IMR-90 (cell line): ENCODE data around the gene CARD10. TPM values are rescaled to one million over a fixed set of nuclear protein-coding genes. Genes with fewer than 3 reads are reported as not detected.

Experiments
- ATAC-seq: fragments of 200-7000 bp; cut with Tn5 transposase; 2 replicates; pipeline ENCODE4 v1.9.1; 2020; ENCODE audit warnings: low read depth, mild to moderate bottlenecking, moderate library complexity
- BruUV-seq: library from RNA; stranded (reverse); fragments of 400-500 nt; replicated peaks from 2 replicates; lab custom pipeline; 2021; lab: Mats Ljungman, UMichigan
- CTCF ChIA-PET: fragments of 300-600 bp; formaldehyde crosslinking; extraction: SDS; loops from one replicate; lab custom pipeline; 2021; ENCODE audit warnings: antibody characterized with exemption; lab: Yijun Ruan, JAX
- POLR2A ChIA-PET: fragments of 300-600 bp; sonication (Branson Sonifier 250); formaldehyde crosslinking; loops from one replicate; lab custom pipeline; 2022; ENCODE audit warnings: antibody characterized with exemption; ENCODE audit not compliant: unreplicated experiment; lab: Charles Lee
- DNase-seq: peaks from one replicate; pipeline ENCODE4 v3.0.0; 2013
- H2AFZ ChIP-seq: replicated peaks from 2 replicates; pipeline ENCODE3; 2013; ENCODE audit warnings: low read length, mild to moderate bottlenecking; ENCODE audit not compliant: poor library complexity
- H2AK5ac ChIP-seq: 2 replicates; pipeline ENCODE4 v1.6.1; 2013; ENCODE audit warnings: low read depth, low read length, inconsistent platforms
- H2AK9ac ChIP-seq: replicated peaks from 2 replicates; pipeline ENCODE3; 2013; ENCODE audit warnings: mild to moderate bottlenecking, low read depth, low read length, moderate library complexity; ENCODE audit not compliant: poor library complexity
- H2BK120ac ChIP-seq: 2 replicates; pipeline ENCODE4 v1.6.1; 2013; ENCODE audit warnings: low read depth, low read length, inconsistent platforms
- H2BK15ac ChIP-seq: 3 replicates; pipeline ENCODE4 v1.6.1; 2013; ENCODE audit warnings: low read depth, low read length, inconsistent platforms
- H2BK20ac ChIP-seq: 2 replicates; pipeline ENCODE4 v1.6.1; 2013; ENCODE audit warnings: low read depth, mild to moderate bottlenecking, inconsistent platforms, low read length, moderate library complexity
- H2BK5ac ChIP-seq: 2 replicates; pipeline ENCODE4 v1.6.1; 2013; ENCODE audit warnings: mild to moderate bottlenecking, low read depth, low read length, inconsistent platforms; ENCODE audit not compliant: poor library complexity, severe bottlenecking
- H3K14ac ChIP-seq: replicated peaks from 2 replicates; pipeline ENCODE4 v1.6.1; 2013; ENCODE audit warnings: low read depth, low read length, inconsistent platforms
- H3K18ac ChIP-seq: 2 replicates; pipeline ENCODE4 v1.6.1; 2013; ENCODE audit warnings: low read depth, low read length, control low read depth
- H3K23ac ChIP-seq: 2 replicates; pipeline ENCODE4 v1.6.1; 2013; ENCODE audit warnings: low read depth, low read length, inconsistent platforms
- H3K27ac ChIP-seq: 2 replicates; pipeline ENCODE4 v1.5.1; 2013; ENCODE audit warnings: mild to moderate bottlenecking, control low read depth, low read length; ENCODE audit not compliant: insufficient read depth
- H3K27me3 ChIP-seq: 2 replicates; pipeline ENCODE4 v1.6.1; 2013; ENCODE audit warnings: low read length; ENCODE audit not compliant: control insufficient read depth, insufficient read depth
- H3K36me3 ChIP-seq: 2 replicates; pipeline ENCODE4 v1.6.1; 2013; ENCODE audit warnings: low read length, mixed read lengths; ENCODE audit not compliant: control insufficient read depth, insufficient read depth
- H3K4ac ChIP-seq: 2 replicates; pipeline ENCODE4 v1.6.1; 2013; ENCODE audit warnings: low read depth, low read length, inconsistent platforms
- H3K4me1 ChIP-seq: 2 replicates; pipeline ENCODE4 v1.6.1; 2013; ENCODE audit warnings: low read length, mixed read lengths; ENCODE audit not compliant: control insufficient read depth, insufficient read depth
- H3K4me2 ChIP-seq: 2 replicates; pipeline ENCODE4 v1.6.1; 2013; ENCODE audit warnings: low read depth, mild to moderate bottlenecking, control low read depth, low read length, moderate library complexity
- H3K4me3 ChIP-seq: 2 replicates; pipeline ENCODE4 v1.5.1; 2013; ENCODE audit warnings: low read depth, mild to moderate bottlenecking, control low read depth, low read length, moderate library complexity; ENCODE audit not compliant: insufficient read depth
- H3K56ac ChIP-seq: 2 replicates; pipeline ENCODE4 v1.6.1; 2013; ENCODE audit warnings: low read length, inconsistent platforms; ENCODE audit not compliant: insufficient read depth; ENCODE audit errors: extremely low read depth
- H3K79me1 ChIP-seq, 2 experiments: 2 replicates each; pipeline ENCODE4 v1.6.1; 2013; ENCODE audit warnings: low read length in 2 of 2, inconsistent platforms in 1 of 2, low read depth in 1 of 2
- H3K9ac ChIP-seq: 2 replicates; pipeline ENCODE4 v1.6.1; 2013; ENCODE audit warnings: low read depth, low read length, control low read depth
- H3K9me1 ChIP-seq: 2 replicates; pipeline ENCODE4 v1.6.1; 2013; ENCODE audit warnings: low read length, inconsistent platforms; ENCODE audit not compliant: insufficient read depth
- H3K9me3 ChIP-seq: 2 replicates; pipeline ENCODE4 v1.6.1; 2013; ENCODE audit warnings: low read length; ENCODE audit not compliant: control insufficient read depth, insufficient read depth
- H4K20me1 ChIP-seq: 2 replicates; pipeline ENCODE4 v1.6.1; 2013; ENCODE audit warnings: low read length, inconsistent platforms; ENCODE audit not compliant: insufficient read depth
- H4K5ac ChIP-seq: 2 replicates; pipeline ENCODE4 v1.6.1; 2013; ENCODE audit warnings: mild to moderate bottlenecking, low read depth, low read length, control low read depth
- H4K8ac ChIP-seq, 2 experiments: 2 replicates each; pipeline ENCODE4 v1.6.1; 2013; ENCODE audit warnings: low read depth in 2 of 2, low read length in 2 of 2, control low read depth in 1 of 2, inconsistent platforms in 1 of 2
- H4K91ac ChIP-seq: 2 replicates; pipeline ENCODE4 v1.6.1; 2013; ENCODE audit warnings: low read depth, low read length, inconsistent platforms; ENCODE audit not compliant: insufficient read depth
- CEBPB ChIP-seq: IDR thresholded peaks from 2 replicates; pipeline ENCODE4 v1.6.1; 2012; ENCODE audit warnings: low read depth, low read length, improper control_type of control experiment
- CTCF ChIP-seq: conservative IDR thresholded peaks from 2 replicates; pipeline ENCODE4 v1.5.1; 2012; ENCODE audit warnings: mild to moderate bottlenecking, low read depth, low read length, improper control_type of control experiment
- FOS ChIP-seq: fragments of 150-350 bp; IDR thresholded peaks from 2 replicates; pipeline ENCODE4 v1.6.1; 2016; ENCODE audit warnings: low read depth, low read length
- MAFK ChIP-seq: IDR thresholded peaks from 2 replicates; pipeline ENCODE4 v1.6.1; 2012; ENCODE audit warnings: low read depth, low read length, improper control_type of control experiment
- MXI1 ChIP-seq: IDR thresholded peaks from 2 replicates; pipeline ENCODE4 v1.6.1; 2012; ENCODE audit warnings: low read depth, mild to moderate bottlenecking, low read length, moderate library complexity, borderline replicate concordance
- NFE2L2 ChIP-seq: fragments of 150-350 bp; IDR thresholded peaks from 2 replicates; pipeline ENCODE4 v1.6.1; 2016; ENCODE audit warnings: low read depth, mild to moderate bottlenecking, low read length
- RAD21 ChIP-seq: IDR thresholded peaks from 2 replicates; pipeline ENCODE4 v1.6.1; 2012; ENCODE audit warnings: low read length, improper control_type of control experiment
- RFX5 ChIP-seq: IDR thresholded peaks from 2 replicates; pipeline ENCODE4 v1.8.0; 2012; ENCODE audit warnings: low read depth, mild to moderate bottlenecking, low read length, moderate library complexity
- USF2 ChIP-seq: fragments of 150-350 bp; IDR thresholded peaks from 2 replicates; pipeline ENCODE4 v1.6.1; 2017; ENCODE audit warnings: mild to moderate bottlenecking, antibody characterized with exemption, low read length, low read depth
- WGBS, 2 experiments: methylation state at CpG; one replicate each; pipeline versions ENCODE4 v1.1.5 to v1.1.7; 2013; ENCODE audit warnings: missing lambda C conversion rate in 2 of 2; ENCODE audit not compliant: insufficient read length in 1 of 2; ENCODE audit errors: extremely low coverage in 2 of 2; 5-methylcytosine and 5-hydroxymethylcytosine counted together
- dilution Hi-C: fragments of 300-500 bp; cut with HindIII; formaldehyde crosslinking; loops from one replicate; pipeline ENCODE4 v1.14.3; 2018; ENCODE audit warnings: low sequenced_read_pairs; ENCODE audit not compliant: unreplicated experiment
- in situ Hi-C: fragments of 300-500 bp; cut with MboI; formaldehyde crosslinking; loops from 3 replicates; pipeline ENCODE4 v1.14.3; 2019; ENCODE audit warnings: low sequenced_read_pairs, inconsistent platforms, mixed read lengths
- intact Hi-C: fragments of 100-400 bp; cut with micrococcal nuclease; formaldehyde crosslinking; loops from 2 replicates; pipeline ENCODE4 v1.10.0; 2022
- polyA plus RNA-seq, 3 experiments: library from polyadenylated mRNA; depleted of rRNA; stranded (reverse); fragments of >200 nt; gene quantifications; 2 replicates each; pipeline ENCODE4 v1.2.3, GENCODE V29; 2012; ENCODE audit warnings: low replicate concordance in 1 of 3
- total RNA-seq: library from RNA; depleted of rRNA; stranded (reverse); fragments of >200 nt; gene quantifications from 2 replicates; pipeline ENCODE4 v1.2.3, GENCODE V29; 2012

The CARD10 gene
- total and polyA plus RNA-seq, 2 of the 4 experiments (the other 2 are of a cell fraction) = 6.1 to 18.4 TPM

GRCh38 chr22:37462983-37463382, 56.2 kb downstream of the CARD10 start:
- in situ Hi-C loops (loop anchor here (10.0 kb wide), 1 partner anchor 288 kb away; no protein-coding TSS in a partner anchor), intact Hi-C loops (no loop called here), dilution Hi-C loops (no loop called here)
- POLR2A ChIA-PET = no interaction called here
- no CpG with 5 or more reads among the region's 5 CpGs for WGBS, 2 experiments
- Histone ChIP-seq H3K4me2 (no peak overlapping the region), H4K5ac (no peak overlapping the region), H3K4me3 (no peak overlapping the region), H3K4me1 (no peaks in the 10 kb centered on the region), H2BK20ac (no peak overlapping the region), H2BK5ac (no peak overlapping the region), H3K9me1 (no peaks in the 10 kb centered on the region), H4K8ac (no peak overlapping the region), H3K9me3 (no peaks in the 10 kb centered on the region), H2BK15ac (no peak overlapping the region), H4K20me1 (no peaks in the 10 kb centered on the region; the same call in 1 of the 2 replicates), H3K79me1 (no peaks in the 10 kb centered on the region), H3K4ac (no peak overlapping the region), H4K91ac (no peak overlapping the region), H3K9ac (no peak overlapping the region), H3K56ac (no peak overlapping the region), H3K36me3 (no peaks in the 10 kb centered on the region), H3K27ac (no peak overlapping the region), H3K23ac (no peak overlapping the region), H3K14ac (no peak overlapping the region), H2BK120ac (no peak overlapping the region), H2AFZ (no peak overlapping the region), H3K27me3 (peaks cover 33% of the 10 kb centered on the region), H2AK9ac (no peak overlapping the region), H2AK5ac (no peak overlapping the region), H3K18ac (no peak overlapping the region)
- peak; percentile 49 for DNase-seq
- CTCF ChIA-PET = no interaction called here
- TF ChIP-seq RFX5 = no peak
- TF ChIP-seq MXI1 = no peak
- TF ChIP-seq CTCF = no peak
- no peak for TF ChIP-seq CEBPB
- no peak for TF ChIP-seq USF2
- no peak for TF ChIP-seq MAFK
- TF ChIP-seq NFE2L2 = no peak
- TF ChIP-seq RAD21 = no peak
- TF ChIP-seq FOS = no peak
- peak; percentile 92 for ATAC-seq
- BruUV-seq = no TSS peak
